Measurements from ENCODE around the gene FAM186B. TPM values are rescaled to one million over a fixed set of nuclear protein-coding genes. Genes with fewer than 3 reads are reported as not detected.
"Not testable (repeated sequence)": the region's sequence is repeated elsewhere in the genome, so short reads cannot be mapped to it uniquely, and the experiment has no call there.

FAM186B gene
- total RNA-seq, 2 donors from 2014 or later, result 0.11 to 0.27 TPM

- TF ChIP-seq CTCF (IDR thresholded peaks at IDR 0.05), result no peak
- Histone ChIP-seq H3K9me3 (no peaks in the 10 kb centered on the region), H3K36me3 (no peaks in the 10 kb centered on the region), H3K4me1 (no peaks in the 10 kb centered on the region), H3K4me3 (no peak overlapping the region), H3K27ac (no peak overlapping the region), H3K27me3 (no peaks in the 10 kb centered on the region), H3K9ac (ENCODE audit: low read depth in 2 of 2, low read length in 2 of 2) (no peak overlapping the region)
- DNase-seq, result no peak
- intact Hi-C loops (cut with DNase I), result no loop called here
Measured at GRCh38 chr12:49612210-49612609, 6.8 kb upstream of the FAM186B start.

- H3K4me1 ChIP-seq; DNase-seq; intact Hi-C loops (cut with DNase I); H3K9ac ChIP-seq (ENCODE audit: low read depth in 2 of 2, low read length in 2 of 2); H3K27me3 ChIP-seq; H3K36me3 ChIP-seq; H3K27ac ChIP-seq; H3K4me3 ChIP-seq; H3K9me3 ChIP-seq: not testable (repeated sequence)
Measured at GRCh38 chr12:49610785-49611184, 5.3 kb upstream of the FAM186B start.

GRCh38 chr12:49609875-49610154 lies 4.4 kb upstream of the FAM186B start:
- H3K9ac ChIP-seq (ENCODE audit: low read depth in 2 of 2, low read length in 2 of 2), result no peak overlapping the region
- no peaks in the 10 kb centered on the region for H3K27me3 ChIP-seq
- H3K27ac ChIP-seq, result no peak overlapping the region
- intact Hi-C loops (cut with DNase I), result no loop called here
- no peak for DNase-seq
- H3K9me3 ChIP-seq, result no peaks in the 10 kb centered on the region
- no peaks in the 10 kb centered on the region for H3K4me1 ChIP-seq
- no peak overlapping the region for H3K4me3 ChIP-seq
- H3K36me3 ChIP-seq, result no peaks in the 10 kb centered on the region
- TF ChIP-seq CTCF (IDR thresholded peaks at IDR 0.05), result no peak

- Histone ChIP-seq H3K36me3 (no peaks in the 10 kb centered on the region), H3K27me3 (no peaks in the 10 kb centered on the region), H3K9ac (ENCODE audit: low read depth in 2 of 2, low read length in 2 of 2) (no peak overlapping the region), H3K9me3 (no peaks in the 10 kb centered on the region), H3K4me3 (no peak overlapping the region), H3K4me1 (no peaks in the 10 kb centered on the region), H3K27ac (no peak overlapping the region)
- TF ChIP-seq CTCF (IDR thresholded peaks at IDR 0.05), result no peak
- intact Hi-C loops (cut with DNase I), result no loop called here
- DNase-seq, result no peak
Measured at GRCh38 chr12:49609059-49609874, 3.8 kb upstream of the FAM186B start.

GRCh38 chr12:49604856-49605255 lies 583 bp downstream of the FAM186B start:
- Histone ChIP-seq H3K9ac (ENCODE audit: low read depth in 2 of 2, low read length in 2 of 2) (no peak overlapping the region), H3K9me3 (no peaks in the 10 kb centered on the region), H3K27ac (no peak overlapping the region), H3K36me3 (no peaks in the 10 kb centered on the region), H3K4me3 (no peak overlapping the region), H3K27me3 (no peaks in the 10 kb centered on the region), H3K4me1 (no peaks in the 10 kb centered on the region)
- DNase-seq, result no peak
- intact Hi-C loops (cut with DNase I), result no loop called here
- no peak for TF ChIP-seq CTCF (IDR thresholded peaks at IDR 0.05)

- TF ChIP-seq CTCF (IDR thresholded peaks at IDR 0.05), result no peak
- intact Hi-C loops (cut with DNase I), result no loop called here
- Histone ChIP-seq H3K9ac (ENCODE audit: low read depth in 2 of 2, low read length in 2 of 2) (no peak overlapping the region), H3K9me3 (no peaks in the 10 kb centered on the region), H3K4me3 (no peak overlapping the region), H3K36me3 (no peaks in the 10 kb centered on the region), H3K4me1 (no peaks in the 10 kb centered on the region), H3K27ac (no peak overlapping the region), H3K27me3 (no peaks in the 10 kb centered on the region)
- no peak for DNase-seq
Measured at GRCh38 chr12:49603721-49604120, 1.7 kb downstream of the FAM186B start.
